Measurements from ENCODE around the gene SLC43A2.

DNA sequence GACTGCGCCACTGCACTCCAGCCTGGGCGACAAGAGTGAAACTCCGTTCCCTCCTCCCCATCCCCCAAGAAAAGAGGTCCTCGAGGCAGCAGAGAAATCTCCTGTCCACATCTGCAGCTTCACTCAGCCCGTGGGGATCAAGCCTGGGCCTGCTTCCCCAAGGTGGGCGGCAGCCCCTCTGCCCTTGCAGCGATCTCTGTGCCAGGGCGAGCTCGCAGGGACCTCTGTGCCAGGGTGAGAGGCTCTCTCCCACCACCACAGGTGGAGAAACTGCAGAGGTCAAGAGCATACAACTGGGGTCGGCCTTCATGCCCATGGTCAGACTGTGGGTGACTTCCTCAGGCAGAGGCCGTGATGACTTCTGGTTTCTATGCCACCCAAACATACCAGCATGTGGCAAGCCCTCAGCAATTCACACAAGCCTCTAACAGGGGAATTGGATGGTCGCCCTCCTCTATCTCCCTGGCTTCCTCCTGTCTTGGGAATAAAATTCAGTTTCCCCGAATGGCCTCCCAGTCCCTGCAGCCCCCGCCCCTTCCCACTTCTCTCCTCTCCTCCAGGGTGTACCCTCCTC lies 5.5 kb downstream of the SLC43A2 start:
- TF ChIP-seq, protein P1, sequence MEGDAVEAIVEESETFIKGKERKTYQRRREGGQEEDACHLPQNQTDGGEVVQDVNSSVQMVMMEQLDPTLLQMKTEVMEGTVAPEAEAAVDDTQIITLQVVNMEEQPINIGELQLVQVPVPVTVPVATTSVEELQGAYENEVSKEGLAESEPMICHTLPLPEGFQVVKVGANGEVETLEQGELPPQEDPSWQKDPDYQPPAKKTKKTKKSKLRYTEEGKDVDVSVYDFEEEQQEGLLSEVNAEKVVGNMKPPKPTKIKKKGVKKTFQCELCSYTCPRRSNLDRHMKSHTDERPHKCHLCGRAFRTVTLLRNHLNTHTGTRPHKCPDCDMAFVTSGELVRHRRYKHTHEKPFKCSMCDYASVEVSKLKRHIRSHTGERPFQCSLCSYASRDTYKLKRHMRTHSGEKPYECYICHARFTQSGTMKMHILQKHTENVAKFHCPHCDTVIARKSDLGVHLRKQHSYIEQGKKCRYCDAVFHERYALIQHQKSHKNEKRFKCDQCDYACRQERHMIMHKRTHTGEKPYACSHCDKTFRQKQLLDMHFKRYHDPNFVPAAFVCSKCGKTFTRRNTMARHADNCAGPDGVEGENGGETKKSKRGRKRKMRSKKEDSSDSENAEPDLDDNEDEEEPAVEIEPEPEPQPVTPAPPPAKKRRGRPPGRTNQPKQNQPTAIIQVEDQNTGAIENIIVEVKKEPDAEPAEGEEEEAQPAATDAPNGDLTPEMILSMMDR (IDR thresholded peaks at IDR 0.05; ENCODE audit: low read depth, low read length, missing input control): no peak
- TF ChIP-seq, protein P2, sequence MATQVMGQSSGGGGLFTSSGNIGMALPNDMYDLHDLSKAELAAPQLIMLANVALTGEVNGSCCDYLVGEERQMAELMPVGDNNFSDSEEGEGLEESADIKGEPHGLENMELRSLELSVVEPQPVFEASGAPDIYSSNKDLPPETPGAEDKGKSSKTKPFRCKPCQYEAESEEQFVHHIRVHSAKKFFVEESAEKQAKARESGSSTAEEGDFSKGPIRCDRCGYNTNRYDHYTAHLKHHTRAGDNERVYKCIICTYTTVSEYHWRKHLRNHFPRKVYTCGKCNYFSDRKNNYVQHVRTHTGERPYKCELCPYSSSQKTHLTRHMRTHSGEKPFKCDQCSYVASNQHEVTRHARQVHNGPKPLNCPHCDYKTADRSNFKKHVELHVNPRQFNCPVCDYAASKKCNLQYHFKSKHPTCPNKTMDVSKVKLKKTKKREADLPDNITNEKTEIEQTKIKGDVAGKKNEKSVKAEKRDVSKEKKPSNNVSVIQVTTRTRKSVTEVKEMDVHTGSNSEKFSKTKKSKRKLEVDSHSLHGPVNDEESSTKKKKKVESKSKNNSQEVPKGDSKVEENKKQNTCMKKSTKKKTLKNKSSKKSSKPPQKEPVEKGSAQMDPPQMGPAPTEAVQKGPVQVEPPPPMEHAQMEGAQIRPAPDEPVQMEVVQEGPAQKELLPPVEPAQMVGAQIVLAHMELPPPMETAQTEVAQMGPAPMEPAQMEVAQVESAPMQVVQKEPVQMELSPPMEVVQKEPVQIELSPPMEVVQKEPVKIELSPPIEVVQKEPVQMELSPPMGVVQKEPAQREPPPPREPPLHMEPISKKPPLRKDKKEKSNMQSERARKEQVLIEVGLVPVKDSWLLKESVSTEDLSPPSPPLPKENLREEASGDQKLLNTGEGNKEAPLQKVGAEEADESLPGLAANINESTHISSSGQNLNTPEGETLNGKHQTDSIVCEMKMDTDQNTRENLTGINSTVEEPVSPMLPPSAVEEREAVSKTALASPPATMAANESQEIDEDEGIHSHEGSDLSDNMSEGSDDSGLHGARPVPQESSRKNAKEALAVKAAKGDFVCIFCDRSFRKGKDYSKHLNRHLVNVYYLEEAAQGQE (IDR thresholded peaks at IDR 0.05): no peak
- TF ChIP-seq, protein P3, sequence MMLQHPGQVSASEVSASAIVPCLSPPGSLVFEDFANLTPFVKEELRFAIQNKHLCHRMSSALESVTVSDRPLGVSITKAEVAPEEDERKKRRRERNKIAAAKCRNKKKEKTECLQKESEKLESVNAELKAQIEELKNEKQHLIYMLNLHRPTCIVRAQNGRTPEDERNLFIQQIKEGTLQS (IDR thresholded peaks at IDR 0.05): no peak
- TF ChIP-seq SP1 (IDR thresholded peaks at IDR 0.05) (no peak), YY1 (IDR thresholded peaks at IDR 0.05) (no peak), RAD21 (IDR thresholded peaks at IDR 0.05) (no peak), FOXA1 (IDR thresholded peaks at IDR 0.05) (no peak)
- TF ChIP-seq, protein P4, sequence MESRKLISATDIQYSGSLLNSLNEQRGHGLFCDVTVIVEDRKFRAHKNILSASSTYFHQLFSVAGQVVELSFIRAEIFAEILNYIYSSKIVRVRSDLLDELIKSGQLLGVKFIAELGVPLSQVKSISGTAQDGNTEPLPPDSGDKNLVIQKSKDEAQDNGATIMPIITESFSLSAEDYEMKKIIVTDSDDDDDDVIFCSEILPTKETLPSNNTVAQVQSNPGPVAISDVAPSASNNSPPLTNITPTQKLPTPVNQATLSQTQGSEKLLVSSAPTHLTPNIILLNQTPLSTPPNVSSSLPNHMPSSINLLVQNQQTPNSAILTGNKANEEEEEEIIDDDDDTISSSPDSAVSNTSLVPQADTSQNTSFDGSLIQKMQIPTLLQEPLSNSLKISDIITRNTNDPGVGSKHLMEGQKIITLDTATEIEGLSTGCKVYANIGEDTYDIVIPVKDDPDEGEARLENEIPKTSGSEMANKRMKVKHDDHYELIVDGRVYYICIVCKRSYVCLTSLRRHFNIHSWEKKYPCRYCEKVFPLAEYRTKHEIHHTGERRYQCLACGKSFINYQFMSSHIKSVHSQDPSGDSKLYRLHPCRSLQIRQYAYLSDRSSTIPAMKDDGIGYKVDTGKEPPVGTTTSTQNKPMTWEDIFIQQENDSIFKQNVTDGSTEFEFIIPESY (IDR thresholded peaks at IDR 0.05): no peak

Measured in liver (tissue), 3 donors.